Keratinocyte (primary cell): Measurements from ENCODE around the gene DOCK11. TPM values are rescaled to one million over a fixed set of nuclear protein-coding genes. Genes with fewer than 3 reads are reported as not detected.

Experiments
- DNase-seq: peaks from one replicate; pipeline ENCODE4 v3.0.0-alpha.2; 2011; ENCODE audit warnings: low read depth, missing footprints, low spot score
- FAIRE-seq: peaks from 2 replicates; lab custom pipeline; 2011; peaks lifted over from hg19 to GRCh38; lab: Jason Lieb, UNC
- H2AFZ ChIP-seq: 2 replicates; pipeline ENCODE4 v1.6.0; 2012; ENCODE audit warnings: low read length, control low read depth, inconsistent platforms; ENCODE audit not compliant: control insufficient read depth
- H3K27ac ChIP-seq: 2 replicates; pipeline ENCODE4 v1.5.1; 2011; ENCODE audit warnings: low read length; ENCODE audit not compliant: control insufficient read depth, insufficient read depth
- H3K27me3 ChIP-seq: 3 replicates; pipeline ENCODE4 v1.6.0; 2011; ENCODE audit warnings: low read length; ENCODE audit not compliant: control insufficient read depth, insufficient read depth; ENCODE audit errors: extremely low read depth
- H3K36me3 ChIP-seq, 2 experiments: 2 replicates in 1 of 2; 3 replicates in 1 of 2; pipeline ENCODE4 v1.5.1; 2011; ENCODE audit warnings: low read length in 2 of 2, mild to moderate bottlenecking in 1 of 2; ENCODE audit not compliant: control insufficient read depth in 2 of 2, insufficient read depth in 2 of 2; ENCODE audit errors: extremely low read depth in 1 of 2
- H3K4me1 ChIP-seq: 3 replicates; pipeline ENCODE4 v1.5.1; 2011; ENCODE audit warnings: low read length; ENCODE audit not compliant: control insufficient read depth, insufficient read depth; ENCODE audit errors: extremely low read depth
- H3K4me2 ChIP-seq: 3 replicates; pipeline ENCODE4 v1.6.0; 2011; ENCODE audit warnings: low read depth, low read length; ENCODE audit not compliant: control insufficient read depth, insufficient read depth; ENCODE audit errors: extremely low read depth
- H3K4me3 ChIP-seq, 3 experiments: fragments of 200-600 bp in 1 of 3; sonication (generic) in 1 of 3; 2 replicates in 2 of 3; 3 replicates in 1 of 3; pipeline ENCODE4 v1.5.1; 2011 to 2016; ENCODE audit warnings: low read length in 3 of 3, mild to moderate bottlenecking in 3 of 3, control low read depth in 2 of 3, inconsistent platforms in 1 of 3, low read depth in 1 of 3, mixed read lengths in 1 of 3, mixed run types in 1 of 3, moderate library complexity in 1 of 3; ENCODE audit not compliant: control insufficient read depth in 2 of 3, insufficient read depth in 2 of 3; ENCODE audit errors: extremely low read depth in 1 of 3
- H3K79me2 ChIP-seq: 2 replicates; pipeline ENCODE4 v1.6.0; 2012; ENCODE audit warnings: low read length; ENCODE audit not compliant: control insufficient read depth, insufficient read depth
- H3K9ac ChIP-seq: 3 replicates; pipeline ENCODE4 v1.6.0; 2011; ENCODE audit warnings: low read length; ENCODE audit not compliant: control insufficient read depth, insufficient read depth; ENCODE audit errors: extremely low read depth
- H3K9me1 ChIP-seq: 3 replicates; pipeline ENCODE4 v1.6.0; 2011; ENCODE audit warnings: low read length; ENCODE audit not compliant: control insufficient read depth, insufficient read depth; ENCODE audit errors: extremely low read depth
- H3K9me3 ChIP-seq: 2 replicates; pipeline ENCODE4 v1.5.1; 2012; ENCODE audit warnings: low read depth, low read length; ENCODE audit not compliant: control insufficient read depth
- H4K20me1 ChIP-seq: 3 replicates; pipeline ENCODE4 v1.6.0; 2011; ENCODE audit warnings: low read length; ENCODE audit not compliant: control insufficient read depth, insufficient read depth; ENCODE audit errors: extremely low read depth
- CTCF ChIP-seq, 3 experiments: IDR thresholded peaks in 1 of 3; conservative IDR thresholded peaks in 1 of 3; optimal IDR thresholded peaks in 1 of 3; 2 replicates in 2 of 3; 3 replicates in 1 of 3; pipeline versions ENCODE3 to v1.5.1; 2011; ENCODE audit warnings: low read length in 3 of 3, mild to moderate bottlenecking in 3 of 3, moderate library complexity in 2 of 3, control low read depth in 1 of 3, inconsistent platforms in 1 of 3; ENCODE audit not compliant: insufficient read depth in 2 of 3; ENCODE audit errors: extremely low read depth in 1 of 3
- EZH2 ChIP-seq: IDR thresholded peaks from one replicate; pipeline ENCODE4 v1.6.1; 2012; ENCODE audit warnings: inconsistent platforms, mild to moderate bottlenecking, low read length, moderate library complexity
- dilution Hi-C: fragments of 300-500 bp; cut with MboI; formaldehyde crosslinking; loops from one replicate; pipeline ENCODE4 v1.7.0; 2020; ENCODE audit warnings: low sequenced_read_pairs; ENCODE audit not compliant: extremely low pct_ligation_motif_present
- polyA plus RNA-seq, 5 experiments: library from polyadenylated mRNA; depleted of rRNA in 3 of 5; stranded (reverse) in 3 of 5; stranded (forward) in 1 of 5; unstranded in 1 of 5; fragments of >200 nt; gene quantifications; 1 replicate in 1 of 5; 2 replicates in 3 of 5; 3 replicates in 1 of 5; pipeline versions ENCODE4 v1.2.1 to v1.2.3, GENCODE V29; 2011 to 2012; ENCODE audit warnings: missing spikeins in 2 of 5, low read depth in 1 of 5, low replicate concordance in 1 of 5

The DOCK11 gene
- polyA plus RNA-seq, 1 donor (not counting 4 experiments of a cell fraction or from before 2014, with no cell fraction given) = 4.6 TPM

- Histone ChIP-seq H3K27me3 (no peaks in the 10 kb centered on the region), H3K9me1 (no peaks in the 10 kb centered on the region), H3K9ac (no peak overlapping the region), H3K4me1 (no peaks in the 10 kb centered on the region), H3K79me2 (no peaks in the 10 kb centered on the region), H3K9me3 (no peaks in the 10 kb centered on the region), H3K4me3 (no peak overlapping the region), H3K36me3 (no peaks in the 10 kb centered on the region), H4K20me1 (no peaks in the 10 kb centered on the region), H3K4me2 (no peak overlapping the region), H2AFZ (no peak overlapping the region), H3K27ac (no peak overlapping the region)
- FAIRE-seq = no peak
- TF ChIP-seq EZH2 (no peak), CTCF (optimal IDR thresholded peaks at IDR 0.05 in 1 of 3, IDR thresholded peaks at IDR 0.05 in 1 of 3, conservative IDR thresholded peaks at IDR 0.05 in 1 of 3; ENCODE audit: extremely low read depth in 1 of 3, insufficient read depth in 2 of 3, low read length in 3 of 3) (no peak)
- dilution Hi-C loops = loop anchor here (25.0 kb wide), 1 partner anchor 181 kb away; the partner anchor contains the start of gene ZCCHC12
- DNase-seq = no peak
Measured at GRCh38 chrX:118631586-118631985, 136.0 kb downstream of the DOCK11 start.

- Histone ChIP-seq H4K20me1 (no peaks in the 10 kb centered on the region), H3K9me3 (no peaks in the 10 kb centered on the region), H2AFZ (no peak overlapping the region), H3K27me3 (no peaks in the 10 kb centered on the region), H3K4me3 (no peak overlapping the region), H3K9me1 (no peaks in the 10 kb centered on the region), H3K27ac (no peak overlapping the region), H3K9ac (no peak overlapping the region), H3K36me3 (no peaks in the 10 kb centered on the region), H3K4me2 (no peak overlapping the region), H3K4me1 (no peaks in the 10 kb centered on the region), H3K79me2 (no peaks in the 10 kb centered on the region)
- no peak for TF ChIP-seq EZH2
- TF ChIP-seq CTCF (optimal IDR thresholded peaks at IDR 0.05 in 1 of 3, IDR thresholded peaks at IDR 0.05 in 1 of 3, conservative IDR thresholded peaks at IDR 0.05 in 1 of 3; ENCODE audit: extremely low read depth in 1 of 3, insufficient read depth in 2 of 3, low read length in 3 of 3) = no peak
- DNase-seq (no peak), FAIRE-seq (no peak)
- dilution Hi-C loops = loop anchor here (25.0 kb wide), 1 partner anchor 179 kb away; the partner anchor contains the start of gene ZCCHC12
Measured at GRCh38 chrX:118632862-118633261, 137.2 kb downstream of the DOCK11 start.
